Panc1 (cell line): ENCODE results near the gene CXCL6.

Source experiments
- POLR2AphosphoS5 ChIP-seq: IDR thresholded peaks from 2 replicates; pipeline ENCODE4 v1.6.1; 2012; ENCODE audit warnings: mild to moderate bottlenecking, low read depth, low read length, moderate library complexity
- SIN3A ChIP-seq: IDR thresholded peaks from 2 replicates; pipeline ENCODE4 v1.6.1; 2012; ENCODE audit warnings: low read depth, mild to moderate bottlenecking, low read length, moderate library complexity, borderline replicate concordance; ENCODE audit not compliant: insufficient read depth
- TF ChIP-seq, protein P1 (sequence below): fragments of 450-650 bp; IDR thresholded peaks from 2 replicates; pipeline ENCODE4 v1.5.1; 2017; ENCODE audit warnings: mild to moderate bottlenecking
- TF ChIP-seq, protein P2 (sequence below), 2 experiments: IDR thresholded peaks; 2 replicates each; pipeline ENCODE4 v1.6.1; 2011 to 2012; ENCODE audit warnings: low read depth in 2 of 2, control low read depth in 1 of 2, low read length in 1 of 2, mild to moderate bottlenecking in 1 of 2, moderate library complexity in 1 of 2; ENCODE audit not compliant: insufficient read depth in 1 of 2

DNA sequence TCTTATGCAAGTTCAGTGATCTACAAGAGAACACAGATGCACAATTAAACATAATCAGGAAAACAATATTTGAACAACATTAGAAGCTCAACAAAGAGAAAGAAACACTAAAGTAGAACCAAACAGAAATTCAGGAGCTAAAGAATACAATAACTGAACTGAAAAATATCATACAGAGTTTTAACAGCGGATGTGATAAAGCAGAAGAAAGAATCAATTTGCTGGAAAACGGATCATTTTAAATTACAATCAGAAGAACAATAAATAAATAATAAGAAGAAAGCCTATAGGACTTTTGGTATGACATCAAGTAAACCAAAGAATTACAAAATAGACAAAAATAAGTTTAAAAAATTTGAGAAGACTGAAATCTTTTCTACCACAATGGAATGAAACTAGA lies 36.3 kb upstream of the CXCL6 start:
- TF ChIP-seq, protein P1, sequence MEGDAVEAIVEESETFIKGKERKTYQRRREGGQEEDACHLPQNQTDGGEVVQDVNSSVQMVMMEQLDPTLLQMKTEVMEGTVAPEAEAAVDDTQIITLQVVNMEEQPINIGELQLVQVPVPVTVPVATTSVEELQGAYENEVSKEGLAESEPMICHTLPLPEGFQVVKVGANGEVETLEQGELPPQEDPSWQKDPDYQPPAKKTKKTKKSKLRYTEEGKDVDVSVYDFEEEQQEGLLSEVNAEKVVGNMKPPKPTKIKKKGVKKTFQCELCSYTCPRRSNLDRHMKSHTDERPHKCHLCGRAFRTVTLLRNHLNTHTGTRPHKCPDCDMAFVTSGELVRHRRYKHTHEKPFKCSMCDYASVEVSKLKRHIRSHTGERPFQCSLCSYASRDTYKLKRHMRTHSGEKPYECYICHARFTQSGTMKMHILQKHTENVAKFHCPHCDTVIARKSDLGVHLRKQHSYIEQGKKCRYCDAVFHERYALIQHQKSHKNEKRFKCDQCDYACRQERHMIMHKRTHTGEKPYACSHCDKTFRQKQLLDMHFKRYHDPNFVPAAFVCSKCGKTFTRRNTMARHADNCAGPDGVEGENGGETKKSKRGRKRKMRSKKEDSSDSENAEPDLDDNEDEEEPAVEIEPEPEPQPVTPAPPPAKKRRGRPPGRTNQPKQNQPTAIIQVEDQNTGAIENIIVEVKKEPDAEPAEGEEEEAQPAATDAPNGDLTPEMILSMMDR: no peak
- no peak for TF ChIP-seq POLR2AphosphoS5
- TF ChIP-seq, protein P2, sequence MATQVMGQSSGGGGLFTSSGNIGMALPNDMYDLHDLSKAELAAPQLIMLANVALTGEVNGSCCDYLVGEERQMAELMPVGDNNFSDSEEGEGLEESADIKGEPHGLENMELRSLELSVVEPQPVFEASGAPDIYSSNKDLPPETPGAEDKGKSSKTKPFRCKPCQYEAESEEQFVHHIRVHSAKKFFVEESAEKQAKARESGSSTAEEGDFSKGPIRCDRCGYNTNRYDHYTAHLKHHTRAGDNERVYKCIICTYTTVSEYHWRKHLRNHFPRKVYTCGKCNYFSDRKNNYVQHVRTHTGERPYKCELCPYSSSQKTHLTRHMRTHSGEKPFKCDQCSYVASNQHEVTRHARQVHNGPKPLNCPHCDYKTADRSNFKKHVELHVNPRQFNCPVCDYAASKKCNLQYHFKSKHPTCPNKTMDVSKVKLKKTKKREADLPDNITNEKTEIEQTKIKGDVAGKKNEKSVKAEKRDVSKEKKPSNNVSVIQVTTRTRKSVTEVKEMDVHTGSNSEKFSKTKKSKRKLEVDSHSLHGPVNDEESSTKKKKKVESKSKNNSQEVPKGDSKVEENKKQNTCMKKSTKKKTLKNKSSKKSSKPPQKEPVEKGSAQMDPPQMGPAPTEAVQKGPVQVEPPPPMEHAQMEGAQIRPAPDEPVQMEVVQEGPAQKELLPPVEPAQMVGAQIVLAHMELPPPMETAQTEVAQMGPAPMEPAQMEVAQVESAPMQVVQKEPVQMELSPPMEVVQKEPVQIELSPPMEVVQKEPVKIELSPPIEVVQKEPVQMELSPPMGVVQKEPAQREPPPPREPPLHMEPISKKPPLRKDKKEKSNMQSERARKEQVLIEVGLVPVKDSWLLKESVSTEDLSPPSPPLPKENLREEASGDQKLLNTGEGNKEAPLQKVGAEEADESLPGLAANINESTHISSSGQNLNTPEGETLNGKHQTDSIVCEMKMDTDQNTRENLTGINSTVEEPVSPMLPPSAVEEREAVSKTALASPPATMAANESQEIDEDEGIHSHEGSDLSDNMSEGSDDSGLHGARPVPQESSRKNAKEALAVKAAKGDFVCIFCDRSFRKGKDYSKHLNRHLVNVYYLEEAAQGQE (IDR thresholded peaks at IDR 0.05; ENCODE audit: insufficient read depth in 1 of 2, low read depth in 2 of 2, low read length in 1 of 2): no peak
- no peak for TF ChIP-seq SIN3A
